Activated CD4-positive, alpha-beta memory T cell treated with anti-CD3 and anti-CD28 coated beads for 36 hours (primary cell): ENCODE measurements around the gene LIN28B. TPM values are rescaled to one million over a fixed set of nuclear protein-coding genes. Genes with fewer than 3 reads are reported as not detected.
"Not testable (repeated sequence)": the region's sequence is repeated elsewhere in the genome, so short reads cannot be mapped to it uniquely, and the experiment has no call there.

Source experiments
- CTCF ChIA-PET: fragments of 350-600 bp; sonication (Branson Sonifier 250); formaldehyde crosslinking; loops from one replicate; lab custom pipeline; 2021; ENCODE audit warnings: antibody characterized with exemption, inconsistent platforms; lab: Charles Lee
- POLR2A ChIA-PET: fragments of 350-600 bp; sonication (Branson Sonifier 250); formaldehyde crosslinking; loops from one replicate; lab custom pipeline; 2021; ENCODE audit warnings: antibody characterized with exemption; lab: Charles Lee
- DNase-seq: peaks from one replicate; pipeline ENCODE4 v3.0.0-alpha.2; 2020
- H3K27ac Mint-ChIP-seq: one replicate; pipeline ENCODE4 v1.8.0; 2021; ENCODE audit warnings: mixed read lengths
- H3K27me3 Mint-ChIP-seq: one replicate; pipeline ENCODE4 v1.8.0; 2021; ENCODE audit warnings: mixed read lengths
- H3K36me3 Mint-ChIP-seq: one replicate; pipeline ENCODE4 v1.8.0; 2021; ENCODE audit warnings: mixed read lengths
- H3K4me1 Mint-ChIP-seq: one replicate; pipeline ENCODE4 v1.8.0; 2021; ENCODE audit warnings: low read depth, mixed read lengths
- H3K4me3 Mint-ChIP-seq: one replicate; pipeline ENCODE4 v1.8.0; 2021; ENCODE audit warnings: mild to moderate bottlenecking, mixed read lengths
- H3K9me3 Mint-ChIP-seq: one replicate; pipeline ENCODE4 v1.8.0; 2021; ENCODE audit warnings: mixed read lengths
- intact Hi-C: fragments of 100-400 bp; cut with micrococcal nuclease; formaldehyde crosslinking; loops from one replicate; pipeline ENCODE4 v1.15.1; 2023
- total RNA-seq, 2 experiments: library from RNA; stranded (reverse); gene quantifications; one replicate each; pipeline ENCODE4 v1.2.3, GENCODE V29; 2021

The LIN28B gene
- total RNA-seq, 2 experiments from 2014 or later: not detected

DNA sequence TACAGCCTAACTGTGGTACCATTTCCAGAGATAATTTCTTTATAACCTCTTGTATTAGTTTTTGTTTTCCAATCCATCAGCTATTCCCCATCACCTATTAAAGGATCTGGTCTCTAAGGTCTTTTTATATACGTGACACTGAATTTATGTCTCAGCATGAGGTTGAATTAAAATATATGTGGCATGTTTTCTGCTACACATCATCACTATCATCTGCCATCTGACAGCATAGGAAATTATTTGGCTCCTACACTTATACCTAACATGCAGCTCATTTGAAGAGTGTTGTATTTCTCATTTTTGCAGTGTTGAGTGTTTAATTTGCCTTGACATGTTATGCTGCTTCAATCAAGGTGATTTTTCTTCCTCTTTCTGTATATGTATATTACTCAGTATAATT lies 100.3 kb downstream of the LIN28B start:
- no peaks in the 10 kb centered on the region for H3K4me1 Mint-ChIP-seq
- H3K27ac Mint-ChIP-seq: no peak overlapping the region
- H3K9me3 Mint-ChIP-seq: no peaks in the 10 kb centered on the region
- no peak for DNase-seq
- H3K4me3 Mint-ChIP-seq: no peak overlapping the region
- no peaks in the 10 kb centered on the region for H3K36me3 Mint-ChIP-seq
- CTCF ChIA-PET: no interaction called here
- intact Hi-C loops: no loop called here
- H3K27me3 Mint-ChIP-seq: peaks cover 22% of the 10 kb centered on the region
- POLR2A ChIA-PET: no interaction called here

- CTCF ChIA-PET: no interaction called here
- H3K36me3 Mint-ChIP-seq: no peaks in the 10 kb centered on the region
- no peaks in the 10 kb centered on the region for H3K9me3 Mint-ChIP-seq
- H3K4me3 Mint-ChIP-seq: no peak overlapping the region
- POLR2A ChIA-PET: no interaction called here
- no peak overlapping the region for H3K27ac Mint-ChIP-seq
- H3K4me1 Mint-ChIP-seq: no peaks in the 10 kb centered on the region
- peaks cover 25% of the 10 kb centered on the region for H3K27me3 Mint-ChIP-seq
- intact Hi-C loops: no loop called here
- DNase-seq: no peak
These were observed 101.4 kb downstream of the LIN28B start for GRCh38 chr6:105058316-105058715.

- intact Hi-C loops: no loop called here
- CTCF ChIA-PET: no interaction called here
These were observed 101.9 kb downstream of the LIN28B start for GRCh38 chr6:105058846-105059245.

DNA sequence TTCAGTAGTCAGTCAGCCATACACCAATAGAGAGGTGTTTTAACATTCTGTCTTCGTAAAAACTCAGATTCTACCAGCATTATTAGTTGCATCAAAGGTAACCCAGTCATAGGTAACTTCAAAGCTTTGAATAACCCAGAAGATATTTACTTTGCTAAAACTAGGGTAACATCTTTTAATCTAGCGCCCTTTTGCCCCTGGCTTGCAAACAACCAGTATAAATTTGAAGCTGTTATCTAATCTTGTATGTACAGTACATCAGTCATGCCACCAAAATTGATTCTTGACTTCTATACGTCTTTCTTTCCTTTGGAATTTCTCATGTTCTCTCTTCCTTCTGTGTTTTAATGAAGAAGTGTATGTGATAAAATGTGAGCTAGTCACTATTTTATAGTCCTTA lies 109.3 kb downstream of the LIN28B start:
- H3K9me3 Mint-ChIP-seq: no peaks in the 10 kb centered on the region
- H3K4me3 Mint-ChIP-seq: no peak overlapping the region
- peaks cover 18% of the 10 kb centered on the region for H3K27me3 Mint-ChIP-seq
- ChIA-PET CTCF (no interaction called here), POLR2A (no interaction called here)
- no peaks in the 10 kb centered on the region for H3K4me1 Mint-ChIP-seq
- intact Hi-C loops: no loop called here
- no peaks in the 10 kb centered on the region for H3K36me3 Mint-ChIP-seq
- H3K27ac Mint-ChIP-seq: no peak overlapping the region
- DNase-seq: no peak

More at GRCh38 chr6:105058846-105059245, 101.9 kb downstream of the LIN28B start:
- Mint-ChIP-seq H3K4me1 (no peaks in the 10 kb centered on the region), H3K27me3 (peaks cover 27% of the 10 kb centered on the region), H3K9me3 (no peaks in the 10 kb centered on the region), H3K36me3 (no peaks in the 10 kb centered on the region), H3K27ac (no peak overlapping the region), H3K4me3 (no peak overlapping the region)
- no peak for DNase-seq
- POLR2A ChIA-PET: interaction anchor here (0.5 kb wide), 1 partner anchor 15 kb away, joined by 3 read pairs; no protein-coding TSS in a partner anchor

DNA sequence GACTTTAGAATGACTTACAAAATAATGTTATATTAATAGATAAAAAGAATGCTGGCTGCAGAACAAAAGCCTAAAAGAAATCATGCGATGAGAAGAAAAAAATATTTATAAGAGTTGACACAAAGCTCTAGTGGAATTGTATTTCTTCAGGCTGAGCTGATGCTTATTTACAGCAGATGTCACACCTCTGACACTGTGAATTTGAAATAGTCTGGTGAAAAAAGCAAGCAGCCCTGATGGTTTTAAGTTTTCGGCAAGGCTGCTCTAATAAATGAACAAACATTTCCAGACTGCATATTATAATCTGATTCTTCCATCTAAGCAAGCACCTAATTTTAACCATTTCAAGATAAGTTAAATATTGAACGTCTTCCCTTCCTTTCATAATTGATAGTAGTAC lies 109.9 kb downstream of the LIN28B start:
- ChIA-PET POLR2A (no interaction called here), CTCF (no interaction called here)
- intact Hi-C loops: no loop called here
- Mint-ChIP-seq H3K36me3 (no peaks in the 10 kb centered on the region), H3K27me3 (peaks cover 18% of the 10 kb centered on the region), H3K9me3 (no peaks in the 10 kb centered on the region), H3K4me3 (no peak overlapping the region), H3K27ac (no peak overlapping the region), H3K4me1 (no peaks in the 10 kb centered on the region)
- no peak for DNase-seq

GRCh38 chr6:105067329-105067728 lies 110.4 kb downstream of the LIN28B start:
- ChIA-PET CTCF (interaction anchor here (1.1 kb wide), 2 partner anchors 11 to 21 kb away, joined by 3 read pairs; no protein-coding TSS in a partner anchor), POLR2A (no interaction called here)
- H3K4me1 Mint-ChIP-seq: no peaks in the 10 kb centered on the region
- H3K9me3 Mint-ChIP-seq: no peaks in the 10 kb centered on the region
- H3K36me3 Mint-ChIP-seq: no peaks in the 10 kb centered on the region
- intact Hi-C loops: no loop called here
- peaks cover 17% of the 10 kb centered on the region for H3K27me3 Mint-ChIP-seq
- DNase-seq: no peak
- no peak overlapping the region for H3K27ac Mint-ChIP-seq
- H3K4me3 Mint-ChIP-seq: no peak overlapping the region

GRCh38 chr6:105068407-105068806 lies 111.5 kb downstream of the LIN28B start:
- Mint-ChIP-seq H3K4me3 (no peak overlapping the region), H3K27ac (no peak overlapping the region), H3K4me1 (no peaks in the 10 kb centered on the region), H3K27me3 (peaks cover 14% of the 10 kb centered on the region), H3K36me3 (no peaks in the 10 kb centered on the region), H3K9me3 (no peaks in the 10 kb centered on the region)
- DNase-seq: no peak
- intact Hi-C loops: no loop called here
- CTCF ChIA-PET: interaction anchor here (0.6 to 1.1 kb wide), 3 partner anchors 10 to 1054 kb away, joined by 3 read pairs; no protein-coding TSS in a partner anchor
- POLR2A ChIA-PET: no interaction called here

DNA sequence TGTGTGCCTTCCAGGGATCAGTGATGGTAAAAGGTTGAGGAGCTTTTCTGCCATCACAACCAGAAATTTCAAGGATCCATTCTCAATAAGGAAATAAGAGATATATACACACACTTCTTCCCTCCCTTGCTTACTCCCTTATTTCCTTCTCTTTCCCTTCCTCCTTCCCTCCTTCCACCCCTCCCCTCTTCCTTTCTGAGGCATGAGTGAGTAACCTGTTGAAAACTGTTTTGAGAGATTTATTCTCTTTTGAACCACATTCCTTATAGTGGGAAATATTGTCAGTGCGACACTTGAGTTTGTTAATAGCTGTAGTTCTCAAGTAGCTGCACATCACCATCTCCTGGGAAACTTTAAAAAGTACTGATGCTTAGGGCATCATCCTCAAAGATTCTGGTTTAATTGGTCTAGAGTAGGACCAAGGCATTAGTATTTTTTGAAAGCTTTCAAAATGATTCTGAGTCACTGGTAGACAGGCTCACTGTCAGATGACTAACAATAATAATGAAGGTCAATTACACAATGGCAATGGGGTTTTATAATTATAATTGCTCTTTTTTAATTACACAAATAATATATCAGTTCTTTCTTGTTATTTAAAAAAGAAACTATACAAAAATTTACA lies 113.0 kb downstream of the LIN28B start:
- H3K4me1 Mint-ChIP-seq: no peaks in the 10 kb centered on the region
- ChIA-PET CTCF (interaction anchor here (0.6 kb wide), 1 partner anchor 351 kb away, joined by 3 read pairs; no protein-coding TSS in a partner anchor), POLR2A (no interaction called here)

DNA sequence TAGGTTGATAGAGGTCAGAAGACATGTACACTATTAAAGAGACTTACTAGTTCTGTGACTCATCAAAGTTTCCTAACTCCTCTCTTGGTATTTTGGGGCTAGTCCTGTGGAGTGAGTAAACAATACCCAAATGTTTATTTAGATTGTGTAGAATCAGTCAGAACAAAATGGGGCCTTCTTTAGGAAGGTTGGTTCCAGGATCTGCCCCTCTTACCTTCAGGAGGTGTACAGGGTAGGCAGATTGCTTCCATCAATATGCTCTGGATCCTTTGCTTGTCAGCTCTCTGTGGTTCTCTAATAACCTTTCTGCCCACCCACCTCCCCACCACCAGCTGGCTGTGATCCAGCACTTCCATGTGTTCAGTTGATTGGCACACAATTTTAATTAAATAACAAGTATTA lies 115.9 kb downstream of the LIN28B start:
- Mint-ChIP-seq H3K4me1 (no peaks in the 10 kb centered on the region), H3K27me3 (peaks cover 3% of the 10 kb centered on the region), H3K9me3 (no peaks in the 10 kb centered on the region), H3K36me3 (no peaks in the 10 kb centered on the region), H3K27ac (no peak overlapping the region), H3K4me3 (no peak overlapping the region)
- no peak for DNase-seq
- ChIA-PET CTCF (interaction anchor here (2.2 kb wide), 1 partner anchor 15 kb away, joined by 5 read pairs; no protein-coding TSS in a partner anchor), POLR2A (no interaction called here)
- intact Hi-C loops: no loop called here

More for the DNA sequence above, 113.0 kb downstream of the LIN28B start:
- no peak overlapping the region for H3K27ac Mint-ChIP-seq
- no peaks in the 10 kb centered on the region for H3K36me3 Mint-ChIP-seq
- no peak overlapping the region for H3K4me3 Mint-ChIP-seq
- intact Hi-C loops: no loop called here
- peaks cover 7% of the 10 kb centered on the region for H3K27me3 Mint-ChIP-seq
- no peak for DNase-seq
- H3K9me3 Mint-ChIP-seq: no peaks in the 10 kb centered on the region

GRCh38 chr6:105075210-105075609 lies 118.3 kb downstream of the LIN28B start:
- intact Hi-C loops: no loop called here

GRCh38 chr6:105076418-105076817 lies 119.5 kb downstream of the LIN28B start:
- POLR2A ChIA-PET, H3K36me3 Mint-ChIP-seq, H3K27ac Mint-ChIP-seq, H3K9me3 Mint-ChIP-seq, H3K27me3 Mint-ChIP-seq, H3K4me1 Mint-ChIP-seq, DNase-seq, H3K4me3 Mint-ChIP-seq, intact Hi-C loops: not testable (repeated sequence)
- CTCF ChIA-PET: interaction anchor here (1.2 kb wide), 1 partner anchor 181 kb away, joined by 3 read pairs; no protein-coding TSS in a partner anchor

More at GRCh38 chr6:105075210-105075609, 118.3 kb downstream of the LIN28B start:
- Mint-ChIP-seq H3K27me3 (no peaks in the 10 kb centered on the region), H3K4me3 (no peak overlapping the region), H3K27ac (no peak overlapping the region), H3K4me1 (no peaks in the 10 kb centered on the region), H3K9me3 (no peaks in the 10 kb centered on the region), H3K36me3 (no peaks in the 10 kb centered on the region)
- DNase-seq: no peak
- ChIA-PET POLR2A (no interaction called here), CTCF (interaction anchor here (0.6 to 1.3 kb wide), 2 partner anchors 13 to 18 kb away, joined by 3 read pairs; no protein-coding TSS in a partner anchor)

GRCh38 chr6:105077596-105078385 lies 120.9 kb downstream of the LIN28B start:
- no peak overlapping the region for H3K4me3 Mint-ChIP-seq
- DNase-seq: no peak
- no peaks in the 10 kb centered on the region for H3K27me3 Mint-ChIP-seq
- intact Hi-C loops: loop anchor here (1.0 kb wide), 3 partner anchors 136 to 394 kb away; no protein-coding TSS in a partner anchor
- H3K4me1 Mint-ChIP-seq: no peaks in the 10 kb centered on the region
- H3K36me3 Mint-ChIP-seq: no peaks in the 10 kb centered on the region
- ChIA-PET POLR2A (no interaction called here), CTCF (interaction anchor here (0.5 to 3.1 kb wide), 19 partner anchors 8 to 1262 kb away, joined by 3 to 27 read pairs (median 3); no protein-coding TSS in a partner anchor)
- no peak overlapping the region for H3K27ac Mint-ChIP-seq
- no peaks in the 10 kb centered on the region for H3K9me3 Mint-ChIP-seq
